K562 (cell line): ENCODE results near the gene ACTN3. TPM values are rescaled to one million over a fixed set of nuclear protein-coding genes. Genes with fewer than 3 reads are reported as not detected.
A peak's percentile ranks its signal among the peaks of the same experiment; 100 is the strongest.

Source experiments
- ADNP ChIP-seq: fragments of 200-800 bp; sonication (Bioruptor generic); IDR thresholded peaks from 2 replicates; pipeline ENCODE4 v1.6.1; 2016; ENCODE audit warnings: missing genetic modification characterization, missing compliant biosample characterization
- BRF1 ChIP-seq: IDR thresholded peaks from 3 replicates; pipeline ENCODE4 v1.6.1; 2011; ENCODE audit warnings: borderline replicate concordance, mild to moderate bottlenecking; ENCODE audit not compliant: insufficient read length; ENCODE audit errors: extremely low read depth
- FIP1L1 ChIP-seq: fragments of 200-400 bp; formaldehyde crosslinking; IDR thresholded peaks from 2 replicates; pipeline ENCODE4 v1.6.1; 2018; ENCODE audit warnings: mild to moderate bottlenecking, low read depth, low read length; ENCODE audit not compliant: poor library complexity, severe bottlenecking
- GABPA ChIP-seq: fragments of 200-800 bp; sonication (Bioruptor generic); conservative IDR thresholded peaks from 2 replicates; pipeline ENCODE4 v1.6.1; 2016; ENCODE audit warnings: low read depth, missing genetic modification characterization, missing compliant biosample characterization
- MTA3 ChIP-seq: fragments of 450-650 bp; formaldehyde crosslinking; IDR thresholded peaks from 2 replicates; pipeline ENCODE4 v1.6.1; 2017; ENCODE audit warnings: mild to moderate bottlenecking, borderline replicate concordance
- MXI1 ChIP-seq: IDR thresholded peaks from 2 replicates; pipeline ENCODE4 v1.6.1; 2011; ENCODE audit warnings: low read depth, mild to moderate bottlenecking, improper control_type of control experiment, low read length
- NCOA4 ChIP-seq: fragments of 450-650 bp; IDR thresholded peaks from 2 replicates; pipeline ENCODE4 v1.6.1; 2018; ENCODE audit warnings: mild to moderate bottlenecking; ENCODE audit not compliant: partially characterized antibody
- NONO ChIP-seq, 2 experiments: fragments of 200-400 bp in 1 of 2; fragments of 450-650 bp in 1 of 2; formaldehyde crosslinking in 1 of 2; IDR thresholded peaks; 2 replicates each; pipeline ENCODE4 v1.6.1; 2017; ENCODE audit warnings: low read depth in 2 of 2, mild to moderate bottlenecking in 2 of 2, moderate library complexity in 2 of 2, low read length in 1 of 2
- PHB2 ChIP-seq: fragments of 450-650 bp; IDR thresholded peaks from 2 replicates; pipeline ENCODE4 v1.6.1; 2017; ENCODE audit warnings: low read depth
- PHTF2 ChIP-seq: fragments of 250-450 bp; sonication (Bioruptor Pico); IDR thresholded peaks from 2 replicates; pipeline ENCODE4 v1.5.0; 2021; ENCODE audit warnings: mild to moderate bottlenecking
- POLR2G ChIP-seq: fragments of 200-400 bp; formaldehyde crosslinking; IDR thresholded peaks from 2 replicates; pipeline ENCODE4 v1.6.1; 2017; ENCODE audit warnings: low read depth, mild to moderate bottlenecking, antibody characterized with exemption, low read length, moderate library complexity
- SAFB ChIP-seq: fragments of 200-400 bp; formaldehyde crosslinking; IDR thresholded peaks from 2 replicates; pipeline ENCODE4 v1.6.1; 2017; ENCODE audit warnings: low read depth, low read length, borderline replicate concordance
- SLC30A9 ChIP-seq: fragments of 250-450 bp; sonication (Bioruptor Pico); IDR thresholded peaks from 2 replicates; pipeline ENCODE4 v1.8.0; 2022; ENCODE audit warnings: mild to moderate bottlenecking, moderate library complexity
- SMAD3 ChIP-seq: fragments of 450-650 bp; formaldehyde crosslinking; conservative IDR thresholded peaks from 2 replicates; pipeline ENCODE4 v1.4.0; 2020; ENCODE audit warnings: mild to moderate bottlenecking
- SMARCA5 ChIP-seq: fragments of 450-650 bp; IDR thresholded peaks from 2 replicates; pipeline ENCODE4 v1.6.1; 2016
- SOX6 ChIP-seq: fragments of 450-650 bp; IDR thresholded peaks from 2 replicates; pipeline ENCODE4 v1.6.1; 2014; ENCODE audit warnings: mild to moderate bottlenecking
- SRSF3 ChIP-seq: fragments of 200-400 bp; formaldehyde crosslinking; IDR thresholded peaks from 2 replicates; pipeline ENCODE4 v1.6.1; 2016; ENCODE audit warnings: mild to moderate bottlenecking, low read length, moderate library complexity; ENCODE audit not compliant: insufficient read depth
- TEAD1 ChIP-seq, 2 experiments: fragments of 450-650 bp in 1 of 2; sonication (generic) in 1 of 2; formaldehyde crosslinking; IDR thresholded peaks; 2 replicates each; pipeline versions ENCODE4 v1.4.0 to v1.8.0; 2020 to 2022; ENCODE audit warnings: mild to moderate bottlenecking in 2 of 2, missing genetic modification reagents in 1 of 2
- ZFP36 ChIP-seq: fragments of 150-350 bp; IDR thresholded peaks from 2 replicates; pipeline ENCODE4 v1.6.1; 2018; ENCODE audit warnings: low read length, low read depth; ENCODE audit not compliant: partially characterized antibody
- ZNF124 ChIP-seq: sonication (generic); formaldehyde crosslinking; IDR thresholded peaks from 2 replicates; pipeline ENCODE4 v1.8.1; 2022; ENCODE audit warnings: missing genetic modification reagents
- polyA plus RNA-seq, 8 experiments: library from polyadenylated mRNA; depleted of rRNA in 4 of 8; stranded (reverse) in 5 of 8; unstranded in 3 of 8; fragments of >200 nt; fragmentation: Nextera tagmentation in 2 of 8; fragmentation: Illumina TruSeq in 1 of 8; extraction: Ambion mirVana in 2 of 8; extraction: Trizol in 1 of 8; gene quantifications; 2 replicates each; pipeline versions ENCODE4 v1.2.1 to v1.2.3, GENCODE V29; 2011 to 2014; ENCODE audit warnings: inconsistent platforms in 1 of 8, missing spikeins in 1 of 8
- total RNA-seq, 7 experiments: library from RNA; depleted of rRNA in 6 of 7; stranded (reverse); fragments of >200 nt in 6 of 7; fragmentation: Illumina TruSeq in 2 of 7; extraction: Trizol in 2 of 7; gene quantifications; 2 replicates each; pipeline versions ENCODE4 v1.2.1 to v1.2.3, GENCODE V29; 2011 to 2021; ENCODE audit warnings: low replicate concordance in 1 of 7
- TF ChIP-seq, protein P1 (sequence below): sonication (generic); formaldehyde crosslinking; IDR thresholded peaks from 2 replicates; pipeline ENCODE4 v1.8.0; 2022; ENCODE audit warnings: mild to moderate bottlenecking, missing genetic modification reagents
- TF ChIP-seq, protein P2 (sequence below): fragments of 450-650 bp; conservative IDR thresholded peaks from 2 replicates; pipeline ENCODE4 v1.6.1; 2016; ENCODE audit warnings: missing genetic modification characterization, low read depth, mild to moderate bottlenecking, control low read depth, missing compliant biosample characterization

Gene ACTN3
- total and polyA plus RNA-seq, 9 of the 15 experiments (the other 6 are each of a cell fraction or from before 2014, with no cell fraction given): not detected

DNA sequence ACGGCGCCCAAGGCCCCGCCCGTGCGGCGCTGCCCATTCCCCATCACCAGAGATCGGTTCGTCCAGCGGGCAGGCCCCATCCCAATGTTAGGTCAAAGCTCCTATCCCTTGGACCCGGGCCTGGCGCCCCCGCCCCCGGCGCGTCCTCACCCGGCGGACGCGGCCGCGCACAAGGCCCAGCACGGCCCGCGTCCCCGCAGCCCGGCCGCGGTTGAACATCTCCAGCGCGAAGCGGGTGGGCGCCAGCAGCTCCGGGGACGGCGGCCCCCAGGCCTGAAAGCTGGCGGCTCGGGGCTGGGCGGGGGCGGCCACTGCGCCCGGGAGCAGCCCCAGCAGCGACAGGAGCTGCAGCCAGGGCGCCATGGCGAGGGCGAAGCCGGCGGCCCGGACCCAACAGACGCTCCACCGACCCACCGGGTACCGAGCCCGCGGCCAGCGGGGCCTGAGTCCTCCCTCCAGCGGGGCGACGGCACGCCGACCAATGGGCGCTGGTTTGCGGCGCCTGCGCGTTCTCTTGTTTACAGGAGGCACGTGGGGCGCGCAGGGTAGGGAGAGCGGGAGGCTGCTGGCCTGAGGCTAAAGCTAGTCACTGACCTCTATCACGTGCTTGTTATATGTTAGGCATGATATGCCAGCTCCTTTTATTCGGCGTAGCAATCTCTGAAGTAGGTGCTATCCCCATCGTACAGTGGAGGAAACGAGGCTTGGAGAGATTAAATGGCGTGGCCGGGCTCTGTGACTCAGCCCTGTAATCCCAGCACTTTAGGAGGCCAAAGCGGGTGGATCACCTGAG is 21.6 kb downstream of the ACTN3 start, which contains the start of gene CTSF (continued):
- TF ChIP-seq, protein P1, sequence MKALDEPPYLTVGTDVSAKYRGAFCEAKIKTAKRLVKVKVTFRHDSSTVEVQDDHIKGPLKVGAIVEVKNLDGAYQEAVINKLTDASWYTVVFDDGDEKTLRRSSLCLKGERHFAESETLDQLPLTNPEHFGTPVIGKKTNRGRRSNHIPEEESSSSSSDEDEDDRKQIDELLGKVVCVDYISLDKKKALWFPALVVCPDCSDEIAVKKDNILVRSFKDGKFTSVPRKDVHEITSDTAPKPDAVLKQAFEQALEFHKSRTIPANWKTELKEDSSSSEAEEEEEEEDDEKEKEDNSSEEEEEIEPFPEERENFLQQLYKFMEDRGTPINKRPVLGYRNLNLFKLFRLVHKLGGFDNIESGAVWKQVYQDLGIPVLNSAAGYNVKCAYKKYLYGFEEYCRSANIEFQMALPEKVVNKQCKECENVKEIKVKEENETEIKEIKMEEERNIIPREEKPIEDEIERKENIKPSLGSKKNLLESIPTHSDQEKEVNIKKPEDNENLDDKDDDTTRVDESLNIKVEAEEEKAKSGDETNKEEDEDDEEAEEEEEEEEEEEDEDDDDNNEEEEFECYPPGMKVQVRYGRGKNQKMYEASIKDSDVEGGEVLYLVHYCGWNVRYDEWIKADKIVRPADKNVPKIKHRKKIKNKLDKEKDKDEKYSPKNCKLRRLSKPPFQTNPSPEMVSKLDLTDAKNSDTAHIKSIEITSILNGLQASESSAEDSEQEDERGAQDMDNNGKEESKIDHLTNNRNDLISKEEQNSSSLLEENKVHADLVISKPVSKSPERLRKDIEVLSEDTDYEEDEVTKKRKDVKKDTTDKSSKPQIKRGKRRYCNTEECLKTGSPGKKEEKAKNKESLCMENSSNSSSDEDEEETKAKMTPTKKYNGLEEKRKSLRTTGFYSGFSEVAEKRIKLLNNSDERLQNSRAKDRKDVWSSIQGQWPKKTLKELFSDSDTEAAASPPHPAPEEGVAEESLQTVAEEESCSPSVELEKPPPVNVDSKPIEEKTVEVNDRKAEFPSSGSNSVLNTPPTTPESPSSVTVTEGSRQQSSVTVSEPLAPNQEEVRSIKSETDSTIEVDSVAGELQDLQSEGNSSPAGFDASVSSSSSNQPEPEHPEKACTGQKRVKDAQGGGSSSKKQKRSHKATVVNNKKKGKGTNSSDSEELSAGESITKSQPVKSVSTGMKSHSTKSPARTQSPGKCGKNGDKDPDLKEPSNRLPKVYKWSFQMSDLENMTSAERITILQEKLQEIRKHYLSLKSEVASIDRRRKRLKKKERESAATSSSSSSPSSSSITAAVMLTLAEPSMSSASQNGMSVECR (CRISPR knock-in tag): peak; percentile 47; the same call in 1 of the 2 replicates
- TF ChIP-seq, protein P2, sequence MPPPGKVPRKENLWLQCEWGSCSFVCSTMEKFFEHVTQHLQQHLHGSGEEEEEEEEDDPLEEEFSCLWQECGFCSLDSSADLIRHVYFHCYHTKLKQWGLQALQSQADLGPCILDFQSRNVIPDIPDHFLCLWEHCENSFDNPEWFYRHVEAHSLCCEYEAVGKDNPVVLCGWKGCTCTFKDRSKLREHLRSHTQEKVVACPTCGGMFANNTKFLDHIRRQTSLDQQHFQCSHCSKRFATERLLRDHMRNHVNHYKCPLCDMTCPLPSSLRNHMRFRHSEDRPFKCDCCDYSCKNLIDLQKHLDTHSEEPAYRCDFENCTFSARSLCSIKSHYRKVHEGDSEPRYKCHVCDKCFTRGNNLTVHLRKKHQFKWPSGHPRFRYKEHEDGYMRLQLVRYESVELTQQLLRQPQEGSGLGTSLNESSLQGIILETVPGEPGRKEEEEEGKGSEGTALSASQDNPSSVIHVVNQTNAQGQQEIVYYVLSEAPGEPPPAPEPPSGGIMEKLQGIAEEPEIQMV (tag): no peak
- TF ChIP-seq PHTF2 (CRISPR knock-in tag) (no peak), ZFP36 (no peak), PHB2 (no peak), GABPA (tag) (no peak), FIP1L1 (no peak), SAFB (no peak), MTA3 (no peak), ADNP (tag) (no peak), NCOA4 (no peak), SOX6 (no peak), MXI1 (peak; percentile 64; the same call in 1 of the 2 replicates), SMAD3 (CRISPR knock-in tag) (no peak), SMARCA5 (no peak), SLC30A9 (CRISPR knock-in tag) (no peak), NONO (IDR thresholded peaks at IDR 0.05; ENCODE audit: low read depth in 2 of 2, low read length in 1 of 2) (peak in 1 of 2 experiments; percentile 7; a peak in 1 of 4 replicates), ZNF124 (CRISPR knock-in tag) (no peak), TEAD1 (CRISPR knock-in tag; IDR thresholded peaks at IDR 0.05) (peak in 1 of 2 experiments; percentile 87; a peak in 2 of 4 replicates), BRF1 (no peak), POLR2G (peak; percentile 67), SRSF3 (no peak)
